Coronary artery (tissue), 2 donors: ENCODE results near the gene GCSAM.

Source experiments
- DNase-seq: peaks from one replicate; pipeline ENCODE4 v3.0.0-alpha.2; 2017; ENCODE audit warnings: low spot score
- H3K27ac ChIP-seq, 2 donors: fragments of 200-600 bp; sonication (generic); one replicate each; pipeline ENCODE4 v1.5.1; 2016 to 2019
- H3K4me3 ChIP-seq: fragments of 200-600 bp; sonication (generic); 2 replicates; pipeline ENCODE4 v1.5.1; 2016; ENCODE audit warnings: mild to moderate bottlenecking, moderate library complexity
- CTCF ChIP-seq: fragments of 200-600 bp; sonication (generic); IDR thresholded peaks from one replicate; pipeline ENCODE4 v1.5.1; 2019; ENCODE audit warnings: antibody characterized with exemption

Gene GCSAM

GRCh38 chr3:112129925-112130637, 3.0 kb downstream of the GCSAM start:
- no peak for DNase-seq
- H3K27ac ChIP-seq: no peak overlapping the region
- H3K4me3 ChIP-seq: no peak overlapping the region
- TF ChIP-seq CTCF: no peak

GRCh38 chr3:112128843-112129727, 4.0 kb downstream of the GCSAM start:
- DNase-seq: no peak
- no peak overlapping the region for H3K27ac ChIP-seq
- no peak overlapping the region for H3K4me3 ChIP-seq
- TF ChIP-seq CTCF: no peak

DNA sequence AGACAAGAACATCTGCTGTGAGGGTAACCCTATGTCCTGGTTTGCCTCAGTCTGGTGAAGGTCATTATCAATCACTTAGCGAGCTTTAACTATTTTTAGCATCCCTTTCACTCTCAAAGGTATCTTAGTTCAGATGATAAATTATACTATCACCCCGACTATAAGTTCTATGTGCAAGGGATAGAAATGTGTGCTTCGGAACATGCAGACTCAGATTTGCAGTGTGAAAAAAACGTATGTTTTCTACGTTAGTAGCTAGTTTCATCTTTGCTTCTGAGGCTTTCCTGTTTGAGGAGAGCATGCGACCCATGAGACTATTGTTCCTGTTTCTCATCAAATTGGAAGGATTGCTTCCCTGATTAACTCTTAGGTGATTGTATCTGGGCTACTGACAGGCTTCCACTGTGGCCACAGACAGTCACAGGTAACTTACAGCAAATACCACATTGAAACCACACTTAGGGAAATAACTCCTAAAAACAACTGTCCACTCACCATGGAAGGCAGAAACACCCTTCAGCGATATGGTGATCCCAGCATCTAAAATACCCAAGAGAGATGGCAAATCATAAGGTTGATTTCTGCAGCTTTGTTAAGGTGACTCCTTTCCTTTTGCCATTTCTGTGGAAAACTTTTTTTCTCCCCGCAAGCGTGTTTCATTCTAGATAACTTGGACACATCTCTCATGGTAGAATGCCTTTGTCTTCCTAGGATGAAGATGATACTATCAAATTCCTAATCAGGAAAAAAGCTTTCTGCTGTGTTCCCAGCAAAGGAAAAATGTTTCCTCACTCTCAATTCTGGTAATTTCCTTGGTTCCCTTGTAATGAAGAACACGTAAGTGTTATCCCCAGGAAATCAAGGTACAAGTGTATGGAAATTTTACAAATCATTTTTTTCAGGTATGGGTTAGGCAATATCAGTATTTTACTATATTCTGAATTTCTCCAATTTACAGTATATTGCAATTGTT, 5.2 kb downstream of the GCSAM start:
- DNase-seq: no peak
- Histone ChIP-seq H3K4me3 (peak overlapping the region; percentile 36), H3K27ac (no peak overlapping the region)
- no peak for TF ChIP-seq CTCF

DNA sequence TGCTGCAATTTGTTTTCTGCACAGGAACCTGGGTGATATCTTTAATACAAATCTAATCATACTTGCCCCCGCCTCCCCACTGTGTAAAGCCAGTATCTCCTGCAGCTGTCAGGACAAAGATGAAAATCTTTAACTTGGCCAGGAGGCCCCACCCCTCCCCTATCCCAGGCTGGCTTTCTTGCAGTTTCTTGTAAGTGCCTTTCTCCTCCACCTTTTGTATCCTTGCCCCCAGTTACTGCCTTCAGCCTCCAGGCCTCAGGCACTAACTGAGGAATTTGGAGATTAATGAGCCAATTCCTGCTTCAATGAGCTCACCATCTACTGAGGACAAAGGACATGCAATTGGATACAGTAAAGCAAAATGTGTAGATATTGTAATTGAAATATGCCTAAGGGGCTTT, 6.5 kb downstream of the GCSAM start:
- DNase-seq: no peak
- H3K27ac ChIP-seq: no peak overlapping the region
- no peak for TF ChIP-seq CTCF
- peak overlapping the region; percentile 16 for H3K4me3 ChIP-seq

DNA sequence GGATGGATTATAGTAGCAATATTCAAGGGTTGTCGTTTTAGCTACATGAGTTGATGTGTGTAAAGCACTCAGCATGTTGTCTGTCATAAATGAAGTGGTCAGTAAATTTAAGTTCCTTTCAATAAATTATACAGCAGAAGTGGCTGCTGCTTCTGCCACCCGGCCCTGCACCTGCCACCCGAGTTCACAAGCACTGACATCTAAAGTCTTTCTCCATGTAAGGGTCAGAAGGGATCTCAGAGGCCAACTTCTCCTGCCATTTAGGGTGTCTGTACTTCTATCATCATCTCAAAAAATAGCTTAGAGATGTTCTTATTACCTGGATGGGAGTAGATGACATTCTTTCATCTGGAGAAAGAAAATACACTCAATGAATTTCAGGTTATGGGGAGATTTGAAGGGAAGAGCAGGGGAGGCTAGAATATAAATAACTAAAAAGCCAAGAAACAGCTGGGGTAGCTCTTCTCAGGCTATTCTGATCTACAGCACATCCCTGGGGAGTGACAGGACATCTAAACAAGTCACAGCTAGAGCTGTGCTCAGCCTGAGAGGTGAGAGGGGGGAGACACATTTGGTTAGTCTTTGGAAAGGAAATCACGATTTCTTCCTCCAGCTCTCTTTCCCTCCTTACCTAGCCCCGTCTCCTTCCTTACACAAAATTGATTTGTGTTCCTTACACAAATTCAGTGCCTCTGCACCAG, 8.0 kb downstream of the GCSAM start:
- DNase-seq: no peak
- no peak overlapping the region for H3K27ac ChIP-seq
- H3K4me3 ChIP-seq: no peak overlapping the region
- no peak for TF ChIP-seq CTCF

GRCh38 chr3:112123548-112123947, 9.5 kb downstream of the GCSAM start:
- no peak for DNase-seq
- Histone ChIP-seq H3K4me3 (no peak overlapping the region), H3K27ac (no peak overlapping the region)
- TF ChIP-seq CTCF: no peak
